Measurements from ENCODE around the gene ODAD3.
"Not testable (repeated sequence)": the region's sequence is repeated elsewhere in the genome, so short reads cannot be mapped to it uniquely, and the experiment has no call there.

Gene ODAD3

GRCh38 chr19:11458912-11459311 is 24.0 kb upstream of the ODAD3 start:
- not testable (repeated sequence) for DNase-seq

GRCh38 chr19:11458236-11458900 is 23.4 kb upstream of the ODAD3 start:
- no peak for DNase-seq

GRCh38 chr19:11457831-11458230 is 22.9 kb upstream of the ODAD3 start:
- DNase-seq, result no peak

- no peak for DNase-seq
Observed at GRCh38 chr19:11457115-11457514, 22.2 kb upstream of the ODAD3 start.

GRCh38 chr19:11456659-11457058 is 21.7 kb upstream of the ODAD3 start:
- no peak for DNase-seq

- not testable (repeated sequence) for DNase-seq
Observed at GRCh38 chr19:11455233-11455554, 20.3 kb upstream of the ODAD3 start.

- DNase-seq, result no peak
Observed at GRCh38 chr19:11453468-11454341, 18.8 kb upstream of the ODAD3 start.

- DNase-seq, result no peak
Observed at GRCh38 chr19:11452620-11453310, 17.8 kb upstream of the ODAD3 start.

- DNase-seq, result no peak
Observed at GRCh38 chr19:11451871-11452619, 17.1 kb upstream of the ODAD3 start.

GRCh38 chr19:11451327-11451870 is 16.5 kb upstream of the ODAD3 start:
- no peak for DNase-seq

GRCh38 chr19:11450570-11451326 is 15.8 kb upstream of the ODAD3 start:
- DNase-seq, result no peak

GRCh38 chr19:11448923-11449554 is 14.1 kb upstream of the ODAD3 start:
- no peak for DNase-seq

GRCh38 chr19:11448410-11448809 is 13.5 kb upstream of the ODAD3 start:
- no peak for DNase-seq

- no peak for DNase-seq
Observed at GRCh38 chr19:11447347-11448262, 12.7 kb upstream of the ODAD3 start.

- DNase-seq, result no peak
Observed at GRCh38 chr19:11446652-11447301, 11.9 kb upstream of the ODAD3 start.

GRCh38 chr19:11446271-11446651 is 11.3 kb upstream of the ODAD3 start:
- no peak for DNase-seq

- DNase-seq, result no peak
Observed at GRCh38 chr19:11445141-11445540, 10.2 kb upstream of the ODAD3 start.

GRCh38 chr19:11444059-11444458 is 9.1 kb upstream of the ODAD3 start:
- no peak for DNase-seq

- no peak for DNase-seq
Observed at GRCh38 chr19:11437955-11438354, 3.0 kb upstream of the ODAD3 start.

- DNase-seq, result no peak
Observed at GRCh38 chr19:11435833-11436313, 952 bp upstream of the ODAD3 start.

Data from femur (tissue), 1 donor.